Ecto neural progenitor cell (in vitro differentiated cells): ENCODE measurements around the gene RPA1.
"Not testable (repeated sequence)": the region's sequence is repeated elsewhere in the genome, so short reads cannot be mapped to it uniquely, and the experiment has no call there.

Source experiments
- DNase-seq: peaks from one replicate; pipeline ENCODE4 v3.0.0-alpha.2; 2018; ENCODE audit warnings: low spot score

RPA1 gene

GRCh38 chr17:1829592-1830257 lies at the start of gene RPA1, which contains the start of gene SMYD4:
Gene RPA1 (plus strand): TSS chr17:1830005. CDS start chr17:1830094, 89 bp downstream.
Gene SMYD4 (minus strand): TSS chr17:1829902. CDS start chr17:1827994, 1,908 bp downstream.
- DNase-seq, result peak; percentile 96

- DNase-seq, result no peak
Observed at GRCh38 chr17:1782171-1782567, 47.6 kb upstream of the RPA1 start.

- DNase-seq, result no peak
Observed at GRCh38 chr17:1783271-1783670, 46.5 kb upstream of the RPA1 start.

GRCh38 chr17:1783834-1784611 lies 45.8 kb upstream of the RPA1 start:
- no peak for DNase-seq

GRCh38 chr17:1785930-1786329 lies 43.9 kb upstream of the RPA1 start:
- DNase-seq, result no peak

GRCh38 chr17:1786708-1787107 lies 43.1 kb upstream of the RPA1 start:
- DNase-seq, result no peak

GRCh38 chr17:1787301-1787902 lies 42.4 kb upstream of the RPA1 start:
- DNase-seq, result no peak

- no peak for DNase-seq
Observed at GRCh38 chr17:1789936-1790335, 39.9 kb upstream of the RPA1 start.

GRCh38 chr17:1792495-1793446 lies 37.0 kb upstream of the RPA1 start:
- DNase-seq, result no peak

GRCh38 chr17:1793447-1793806 lies 36.4 kb upstream of the RPA1 start:
- no peak for DNase-seq

GRCh38 chr17:1796800-1797199 lies 33.0 kb upstream of the RPA1 start:
- DNase-seq, result no peak

- DNase-seq, result no peak
Observed at GRCh38 chr17:1797323-1797722, 32.5 kb upstream of the RPA1 start.

- not testable (repeated sequence) for DNase-seq
Observed at GRCh38 chr17:1797846-1798245, 32.0 kb upstream of the RPA1 start.

- no peak for DNase-seq
Observed at GRCh38 chr17:1800240-1800639, 29.6 kb upstream of the RPA1 start.

GRCh38 chr17:1800712-1801111 lies 29.1 kb upstream of the RPA1 start:
- DNase-seq, result no peak

GRCh38 chr17:1802429-1802828 lies 27.4 kb upstream of the RPA1 start:
- DNase-seq, result no peak

GRCh38 chr17:1803280-1803679 lies 26.5 kb upstream of the RPA1 start:
- DNase-seq, result no peak

GRCh38 chr17:1807890-1808289 lies 21.9 kb upstream of the RPA1 start:
- no peak for DNase-seq

GRCh38 chr17:1808644-1809043 lies 21.2 kb upstream of the RPA1 start:
- no peak for DNase-seq

GRCh38 chr17:1809815-1810214 lies 20.0 kb upstream of the RPA1 start:
- DNase-seq, result not testable (repeated sequence)

GRCh38 chr17:1810450-1811103 lies 19.2 kb upstream of the RPA1 start:
- no peak for DNase-seq
